HUDEP-2 (cell line): ENCODE data around the gene KLHL30.

Experiments
- DNase-seq, 76 experiments: peaks; one replicate each; lab custom pipeline; 2025; ENCODE audit not compliant: unreplicated experiment in 76 of 76; lab: John Stamatoyannopoulos, UW

KLHL30 gene

GRCh38 chr2:238117199-238118154 lies 21.0 kb upstream of the KLHL30 start:
- DNase-seq: no peak

- no peak for DNase-seq
These were observed 18.6 kb upstream of the KLHL30 start for GRCh38 chr2:238119756-238120462.

GRCh38 chr2:238120463-238121298 lies 17.8 kb upstream of the KLHL30 start:
- DNase-seq: no peak

- DNase-seq: no peak
These were observed 16.8 kb upstream of the KLHL30 start for GRCh38 chr2:238121511-238122286.

- DNase-seq: no peak
These were observed 15.9 kb upstream of the KLHL30 start for GRCh38 chr2:238122287-238123217.

GRCh38 chr2:238123218-238123971 lies 15.1 kb upstream of the KLHL30 start:
- no peak for DNase-seq

- no peak for DNase-seq
These were observed 14.4 kb upstream of the KLHL30 start for GRCh38 chr2:238123991-238124470.

- DNase-seq: no peak
These were observed 13.9 kb upstream of the KLHL30 start for GRCh38 chr2:238124488-238125126.

GRCh38 chr2:238125127-238125885 lies 13.2 kb upstream of the KLHL30 start:
- no peak for DNase-seq

GRCh38 chr2:238126338-238126737 lies 12.1 kb upstream of the KLHL30 start:
- no peak for DNase-seq

GRCh38 chr2:238126775-238127164 lies 11.7 kb upstream of the KLHL30 start:
- DNase-seq: no peak

- no peak for DNase-seq
These were observed 11.1 kb upstream of the KLHL30 start for GRCh38 chr2:238127165-238128060.

GRCh38 chr2:238128061-238128440 lies 10.4 kb upstream of the KLHL30 start:
- no peak for DNase-seq

GRCh38 chr2:238128534-238129001 lies 9.9 kb upstream of the KLHL30 start:
- no peak for DNase-seq

- no peak for DNase-seq
These were observed 9.1 kb upstream of the KLHL30 start for GRCh38 chr2:238129166-238130010.
